Fibroblast of skin of left biceps (primary cell): ENCODE measurements around the gene KCNT1.

Source experiments
- DNase-seq, 2 experiments: peaks; one replicate each; pipeline ENCODE4 v3.0.0-alpha.2; 2013; ENCODE audit warnings: low read depth in 2 of 2

Gene KCNT1

DNA sequence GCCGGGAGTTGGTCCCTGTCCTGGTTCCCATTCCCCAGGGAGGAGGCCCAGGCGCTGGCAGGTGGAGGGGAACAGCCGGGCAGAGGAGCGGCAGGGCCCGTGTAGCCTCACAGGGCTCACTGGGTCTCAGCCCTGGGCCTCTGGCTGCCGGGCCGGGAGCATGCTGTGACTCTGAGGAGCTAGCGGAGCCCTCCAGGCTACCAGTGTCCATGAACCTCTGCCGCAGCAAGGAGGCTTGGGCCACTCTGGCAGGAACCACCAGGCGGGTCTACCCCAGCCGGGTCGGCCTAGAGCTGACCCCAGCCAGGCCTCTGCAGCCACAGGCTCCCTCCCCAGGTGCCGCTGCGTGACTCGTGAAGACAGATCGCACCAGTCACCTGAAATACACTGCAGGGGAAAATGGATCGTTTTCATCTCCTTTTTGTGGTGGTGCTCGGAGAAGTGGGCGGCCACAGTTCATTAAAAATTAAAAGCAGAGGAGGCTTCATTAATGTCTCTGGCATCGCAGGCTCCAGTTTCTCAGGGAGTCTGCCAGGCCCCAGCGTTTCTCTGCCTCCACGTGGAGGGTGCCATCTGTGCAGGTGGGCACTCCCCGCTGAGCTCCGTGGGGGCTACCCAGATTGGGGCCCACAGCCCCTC lies 43.8 kb downstream of the KCNT1 start:
- no peak for DNase-seq

DNA sequence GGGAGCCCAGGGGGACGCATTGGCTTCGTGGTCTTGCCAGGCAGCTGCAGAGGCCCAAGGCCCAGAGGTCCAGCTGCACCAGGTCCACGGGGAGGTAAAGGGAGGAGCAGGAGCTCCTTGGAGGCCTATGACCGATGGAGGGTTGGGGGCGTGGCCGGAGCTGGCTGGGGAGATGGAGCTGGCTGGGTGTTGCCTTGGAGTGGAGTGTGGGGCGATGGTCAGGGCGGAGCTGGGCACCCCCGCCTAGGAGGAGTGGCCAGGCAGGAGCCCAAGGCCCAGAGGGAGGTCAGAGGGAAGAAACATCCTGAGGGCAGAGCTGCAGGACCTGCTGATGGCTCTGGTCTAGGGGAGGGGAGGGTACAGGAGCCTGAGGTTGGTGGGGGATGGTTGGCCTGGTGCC lies 44.6 kb downstream of the KCNT1 start:
- no peak for DNase-seq

DNA sequence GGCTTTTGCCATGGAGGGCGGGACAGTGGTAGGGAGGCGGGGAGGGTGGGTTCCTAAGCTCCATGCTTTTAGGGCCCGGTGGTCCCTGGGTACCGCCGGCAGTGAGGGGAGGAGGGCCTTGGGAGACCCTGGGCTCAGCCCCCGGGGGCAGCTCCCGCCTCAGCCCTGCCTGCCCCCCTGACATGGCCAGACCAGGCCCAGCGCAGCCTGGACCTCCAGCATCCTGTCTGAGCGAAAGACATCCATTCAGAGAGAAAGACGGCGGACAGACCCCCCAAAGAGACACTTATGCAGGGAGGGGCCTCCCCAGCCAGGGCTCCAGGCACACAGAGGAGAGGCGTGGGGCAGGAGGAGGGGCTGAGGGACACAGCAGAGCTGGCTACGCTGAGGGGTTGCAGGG lies 45.3 kb downstream of the KCNT1 start:
- DNase-seq = no peak

DNA sequence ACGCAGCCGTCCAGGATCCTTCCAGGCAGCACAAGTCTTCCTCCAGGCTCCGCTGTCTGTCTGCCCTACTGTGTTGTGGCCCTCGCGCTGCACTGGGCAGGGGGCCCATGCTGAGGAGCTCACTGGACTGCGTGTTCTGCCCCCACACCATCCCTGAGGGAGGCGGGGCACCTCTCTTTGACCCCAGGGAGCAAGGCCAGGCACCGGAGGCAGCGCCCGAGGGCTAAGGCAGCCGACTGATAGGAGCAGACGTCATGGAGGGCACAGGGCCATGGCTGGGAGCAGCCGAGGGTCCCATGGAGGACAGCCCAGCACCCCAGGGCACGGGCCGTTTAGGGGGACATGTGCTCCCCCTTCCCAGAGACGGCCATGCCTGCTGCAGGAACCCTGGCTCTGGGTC lies 46.7 kb downstream of the KCNT1 start:
- DNase-seq = no peak

DNA sequence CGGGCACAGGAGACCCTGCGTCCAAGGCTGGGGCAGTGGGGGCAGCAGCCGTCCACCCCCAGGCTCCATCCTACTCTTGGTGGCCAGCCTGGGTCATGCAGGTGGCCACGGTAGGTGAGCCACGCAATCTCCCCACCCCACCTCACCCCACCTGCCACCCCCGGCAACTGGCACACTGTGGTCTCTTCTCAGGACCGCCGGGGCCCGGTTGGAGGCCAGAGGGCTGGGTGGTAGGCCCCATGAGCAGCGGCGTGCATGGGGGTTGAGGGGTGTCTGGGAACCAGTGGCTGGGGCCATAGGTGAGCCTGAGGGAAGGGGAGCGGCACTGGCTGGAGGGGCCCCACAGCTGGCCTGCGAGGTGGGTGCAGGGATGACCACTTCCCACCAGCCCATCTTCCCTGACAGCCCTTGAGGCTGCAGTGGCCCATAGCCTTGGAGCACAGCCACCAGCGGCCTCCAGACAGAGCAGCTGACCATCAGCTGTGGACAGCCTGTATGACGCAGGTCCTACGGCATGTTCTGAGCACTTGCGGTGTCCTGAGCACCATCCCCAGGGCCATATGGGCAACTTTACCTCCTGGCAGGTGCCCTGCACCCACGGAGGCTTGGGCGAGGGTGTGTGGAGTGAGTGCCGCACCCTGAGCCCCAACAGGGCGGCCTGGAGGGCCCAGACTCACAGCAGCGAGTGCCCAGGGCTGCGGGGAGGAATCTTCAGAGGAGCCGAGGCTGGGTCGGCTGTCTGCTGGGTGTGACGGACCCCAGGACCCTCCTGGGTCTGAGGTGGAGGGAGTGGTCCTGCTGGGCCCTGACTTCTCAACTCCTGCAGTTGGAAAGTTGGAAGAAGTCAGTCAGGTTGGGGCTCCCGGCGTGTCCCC lies 47.4 kb downstream of the KCNT1 start:
- no peak for DNase-seq

DNA sequence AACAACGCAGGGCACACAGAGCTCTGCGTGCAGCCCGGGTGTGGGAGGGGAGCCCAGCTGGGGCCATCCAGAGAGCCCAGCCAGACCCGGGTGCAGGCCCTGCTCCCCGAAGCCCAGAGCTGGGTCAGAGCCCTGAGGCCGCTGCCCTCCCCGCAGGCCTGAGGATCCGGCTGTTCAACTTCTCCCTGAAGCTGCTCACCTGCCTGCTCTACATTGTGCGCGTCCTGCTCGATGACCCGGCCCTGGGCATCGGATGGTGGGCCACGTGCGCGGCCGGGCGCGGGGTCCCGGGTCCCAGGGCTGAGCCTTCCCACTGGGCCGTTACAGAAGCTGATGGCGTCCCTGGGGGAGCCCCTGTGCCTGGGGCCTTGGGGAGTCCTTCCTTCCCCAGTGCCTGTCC lies 48.8 kb downstream of the KCNT1 start:
- no peak for DNase-seq

DNA sequence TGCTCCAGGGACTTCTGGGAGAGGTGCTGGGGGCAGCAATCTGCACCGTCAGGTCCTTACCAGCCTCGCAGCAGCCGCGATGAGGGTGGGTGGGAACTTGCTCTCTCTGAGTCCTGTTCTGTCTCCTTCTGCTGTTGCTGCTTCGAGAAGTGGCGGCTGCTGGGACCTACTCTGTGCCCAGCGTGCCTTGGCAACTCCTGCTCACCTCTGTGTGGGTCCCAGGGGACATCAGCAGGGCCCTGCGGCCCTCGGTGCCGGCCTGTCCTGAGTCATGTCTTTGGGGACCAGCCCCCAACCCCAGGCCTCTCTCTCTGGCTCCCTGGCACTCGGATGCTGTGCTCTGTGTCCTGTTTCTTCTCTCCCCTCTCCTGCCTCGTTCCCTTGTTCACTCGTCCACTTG lies 49.5 kb downstream of the KCNT1 start:
- no peak for DNase-seq

DNA sequence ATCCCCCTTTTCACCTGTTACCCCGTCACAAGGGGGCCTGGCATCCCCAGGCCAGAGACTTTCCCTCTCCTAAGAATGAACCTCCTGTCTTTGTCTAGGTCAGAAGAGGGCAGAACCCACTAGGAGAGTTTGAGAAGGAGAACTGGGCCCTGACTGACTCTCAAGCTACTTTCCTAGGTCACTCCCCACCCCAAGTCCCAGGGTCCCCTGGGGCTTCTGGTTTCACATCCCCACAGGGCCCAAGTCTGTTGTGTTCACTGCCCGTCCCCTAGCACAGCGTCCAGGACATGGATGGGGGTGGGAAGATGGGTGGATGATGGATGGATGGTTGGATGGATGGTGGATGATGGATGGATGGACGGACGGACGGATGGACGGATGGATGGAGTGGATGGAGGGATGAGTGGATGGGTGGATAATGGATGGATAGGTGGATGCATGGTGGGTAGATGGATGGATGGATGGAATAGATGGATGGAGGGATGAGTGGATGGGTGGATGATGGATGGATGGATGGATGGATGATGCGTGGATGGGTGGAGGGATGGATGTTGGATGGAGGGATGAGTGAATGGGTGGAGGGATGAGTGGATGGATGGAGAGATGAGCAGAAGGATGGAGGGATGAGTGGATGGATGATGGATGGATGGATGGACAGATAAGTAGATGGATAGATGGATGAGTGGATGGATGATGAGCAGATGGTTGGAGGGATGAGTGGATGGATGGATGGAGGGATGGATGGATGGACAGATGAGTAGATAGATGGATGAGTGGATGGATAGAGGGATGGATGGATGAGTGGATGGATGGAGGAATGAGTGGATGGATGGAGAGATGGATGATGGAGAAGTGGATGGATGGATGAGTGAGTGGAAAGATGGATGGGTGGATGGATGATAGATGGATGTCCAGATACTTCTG lies 50.6 kb downstream of the KCNT1 start:
- no peak for DNase-seq

DNA sequence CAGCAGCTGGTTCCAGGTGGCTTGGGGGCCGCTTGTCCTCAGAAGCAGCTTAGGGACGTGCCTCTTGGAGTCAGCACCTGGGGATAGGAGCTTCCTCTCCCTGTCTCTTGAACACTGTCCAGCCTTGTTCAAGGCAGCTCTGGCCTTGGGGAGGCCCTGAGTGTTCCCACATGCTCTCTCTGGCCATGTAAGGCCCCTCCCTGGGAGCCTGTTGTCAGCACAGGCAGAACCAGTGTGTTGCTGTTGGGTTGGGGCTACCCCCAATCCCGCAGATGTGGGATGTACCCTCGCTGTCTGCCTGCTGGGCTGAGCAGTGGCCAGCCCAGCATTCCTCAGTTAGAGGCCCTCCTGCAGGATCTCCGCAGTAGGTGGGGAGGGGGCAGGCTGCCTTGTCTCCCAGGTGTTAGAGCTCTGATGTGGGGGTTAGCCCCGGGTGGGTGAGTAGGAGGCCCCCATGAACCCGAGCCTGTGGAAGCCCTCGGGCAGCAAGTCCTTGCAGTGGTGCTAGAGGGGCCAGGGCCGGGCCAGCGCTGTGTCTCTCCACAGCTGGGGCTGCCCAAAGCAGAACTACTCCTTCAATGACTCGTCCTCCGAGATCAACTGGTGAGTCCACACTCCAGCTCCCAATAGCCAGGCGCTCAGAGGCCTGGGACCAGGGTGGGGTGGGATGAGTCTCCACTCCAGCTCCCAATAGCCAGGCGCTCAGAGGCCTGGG lies 51.6 kb downstream of the KCNT1 start:
- DNase-seq = no peak

DNA sequence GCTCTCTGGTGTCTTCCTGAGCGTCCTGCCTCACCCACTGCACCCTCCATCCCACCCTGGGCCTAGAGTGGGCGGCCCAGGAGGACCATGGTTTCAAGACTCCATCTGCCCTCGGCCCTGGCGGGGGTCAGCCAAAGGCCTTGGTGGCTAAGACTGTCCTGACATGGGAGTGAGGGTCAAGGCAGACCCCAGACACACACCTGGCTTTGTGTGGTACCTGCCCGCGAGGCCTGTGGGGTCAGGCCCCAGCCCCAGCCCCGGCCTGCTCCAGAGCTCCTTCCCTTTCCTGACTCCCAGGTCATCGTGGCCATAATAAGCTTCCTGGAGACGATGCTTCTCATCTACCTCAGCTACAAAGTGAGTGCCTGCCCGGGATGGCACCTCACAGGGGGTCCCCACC lies 54.6 kb downstream of the KCNT1 start:
- DNase-seq = no peak

DNA sequence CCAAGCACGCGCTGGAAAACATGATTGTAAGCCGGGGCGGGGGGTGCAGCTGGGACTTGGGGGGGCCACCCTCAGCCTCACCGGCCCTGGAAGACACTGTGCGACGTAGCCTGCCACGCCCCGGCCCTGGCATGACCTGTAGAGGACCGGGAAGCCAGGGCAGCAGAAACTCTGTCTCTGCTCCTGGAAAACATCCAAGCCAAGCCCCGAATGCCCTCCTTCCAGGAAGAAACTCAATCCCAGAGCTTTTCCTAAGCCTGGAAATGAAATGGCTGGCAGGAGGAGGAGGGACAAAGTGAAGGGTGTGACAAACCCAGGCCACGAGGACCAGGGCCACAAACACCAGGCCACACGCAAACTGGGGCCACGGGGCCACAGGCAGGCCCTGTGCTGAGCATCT lies 55.4 kb downstream of the KCNT1 start:
- no peak for DNase-seq

DNA sequence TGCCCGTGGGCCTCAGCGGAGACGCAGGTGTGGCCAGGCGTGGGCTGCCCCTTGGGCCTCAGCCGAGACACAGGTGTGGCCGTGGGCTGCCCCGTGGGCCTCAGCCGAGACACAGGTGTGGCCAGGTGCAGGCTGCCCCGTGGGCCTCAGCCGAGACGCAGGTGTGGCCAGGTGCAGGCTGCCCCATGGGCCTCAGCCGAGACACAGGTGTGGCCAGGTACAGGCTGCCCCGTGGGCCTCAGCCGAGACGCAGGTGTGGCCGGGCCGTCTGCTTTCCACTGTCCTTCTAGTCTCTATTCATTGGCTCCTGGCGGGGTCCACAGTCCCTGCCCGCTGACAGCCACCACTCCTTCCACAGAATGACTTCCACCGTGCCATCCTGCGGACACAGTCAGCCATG lies 56.1 kb downstream of the KCNT1 start:
- DNase-seq = no peak

DNA sequence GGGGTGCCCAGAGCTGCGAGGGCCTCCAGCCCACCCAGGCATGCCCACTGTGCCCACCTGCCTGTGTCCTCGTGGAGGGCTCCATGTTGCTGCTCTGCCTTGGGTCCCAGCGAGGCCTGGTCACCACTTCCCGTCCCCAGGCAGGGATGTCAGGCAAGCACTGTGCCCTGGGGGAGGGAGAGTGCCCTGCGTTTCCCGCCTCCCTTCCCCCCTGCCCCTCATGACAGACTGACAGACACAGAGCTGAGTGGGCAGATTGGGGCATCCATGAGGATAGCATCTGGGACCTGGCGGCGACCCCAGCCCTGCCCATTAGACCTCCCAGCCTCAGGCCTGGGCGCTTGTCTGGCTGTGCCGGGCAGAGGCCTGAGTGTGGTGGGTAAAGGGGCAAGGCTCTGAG lies 56.9 kb downstream of the KCNT1 start:
- no peak for DNase-seq

DNA sequence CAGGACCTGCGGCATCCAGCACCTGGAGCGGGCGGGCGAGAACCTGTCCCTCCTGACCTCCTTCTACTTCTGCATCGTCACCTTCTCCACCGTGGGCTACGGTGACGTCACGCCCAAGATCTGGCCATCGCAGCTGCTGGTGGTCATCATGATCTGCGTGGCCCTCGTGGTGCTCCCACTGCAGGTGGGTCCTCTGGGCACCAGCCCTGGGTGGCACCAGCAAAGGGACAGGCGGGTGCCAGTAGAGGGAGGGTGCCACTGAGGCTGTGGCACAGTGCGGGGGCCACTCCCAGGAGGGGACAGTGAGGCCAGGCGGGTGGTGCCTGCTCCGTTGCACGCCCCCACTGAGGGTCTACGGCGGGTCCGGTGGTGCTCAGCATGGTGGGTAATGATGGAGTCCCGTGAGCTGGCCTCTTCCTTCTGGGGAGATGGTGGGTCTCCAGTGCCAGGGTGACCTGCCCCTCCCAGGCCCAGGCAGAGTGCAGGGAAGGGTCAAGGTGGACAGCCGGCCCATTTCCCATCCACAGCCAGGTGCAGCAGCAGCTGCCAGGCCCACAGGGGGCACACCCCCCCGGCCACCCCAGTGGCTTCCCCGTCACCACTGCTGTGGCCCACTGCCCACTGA lies 57.8 kb downstream of the KCNT1 start:
- no peak for DNase-seq

DNA sequence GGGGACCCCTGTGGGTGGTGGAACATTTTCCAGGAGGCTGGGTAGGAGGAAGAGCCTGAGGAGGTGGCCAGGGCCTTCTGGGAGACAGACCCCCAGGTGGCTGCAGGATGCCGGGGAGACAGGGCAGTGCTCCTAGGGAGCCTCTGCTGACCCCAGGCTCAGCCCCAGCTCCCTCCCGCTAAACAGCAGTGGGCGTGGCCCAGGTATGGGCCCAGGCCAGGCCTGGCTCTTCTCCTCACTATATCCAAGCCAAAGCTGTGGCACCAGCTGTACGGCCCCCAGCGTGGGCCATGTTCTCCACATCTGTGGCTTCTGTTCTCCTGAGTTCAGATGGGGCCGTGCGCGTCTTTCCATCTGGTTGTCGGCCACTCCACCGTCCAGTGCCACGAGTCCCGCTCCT lies 58.5 kb downstream of the KCNT1 start:
- DNase-seq = no peak

DNA sequence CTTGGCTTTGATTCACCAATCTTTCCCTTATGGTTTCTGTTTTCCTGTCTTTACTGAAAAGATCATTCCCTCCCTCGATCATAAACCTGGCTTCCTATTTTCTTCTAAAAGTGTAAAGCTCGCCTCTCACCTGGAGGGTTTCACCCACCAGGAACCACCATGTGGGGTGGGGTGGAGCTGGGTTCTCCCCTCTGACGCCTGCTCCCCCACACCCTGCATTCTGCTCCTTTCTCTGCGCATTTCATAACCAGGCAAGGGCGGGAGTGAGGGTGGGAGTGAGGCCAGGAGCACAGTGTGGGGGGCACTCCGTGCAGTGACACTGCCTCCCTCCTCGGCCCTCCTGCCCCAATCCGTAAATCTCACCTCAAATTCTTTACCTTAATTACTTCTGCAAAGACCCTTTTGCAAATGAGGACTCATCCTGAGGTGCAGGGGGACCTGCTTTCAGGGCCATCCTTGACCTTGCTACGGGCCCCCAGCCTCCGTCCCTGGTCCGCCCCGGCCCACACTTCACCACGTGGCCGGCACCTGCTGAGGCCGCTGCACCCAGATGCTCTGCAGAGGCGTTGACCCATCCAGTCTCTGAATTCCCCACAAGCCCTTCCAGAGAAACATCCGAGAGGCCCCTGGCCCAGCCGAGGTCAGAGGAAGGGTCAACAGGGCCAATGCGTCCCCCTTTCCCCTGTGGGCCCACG lies 59.3 kb downstream of the KCNT1 start:
- DNase-seq = no peak

DNA sequence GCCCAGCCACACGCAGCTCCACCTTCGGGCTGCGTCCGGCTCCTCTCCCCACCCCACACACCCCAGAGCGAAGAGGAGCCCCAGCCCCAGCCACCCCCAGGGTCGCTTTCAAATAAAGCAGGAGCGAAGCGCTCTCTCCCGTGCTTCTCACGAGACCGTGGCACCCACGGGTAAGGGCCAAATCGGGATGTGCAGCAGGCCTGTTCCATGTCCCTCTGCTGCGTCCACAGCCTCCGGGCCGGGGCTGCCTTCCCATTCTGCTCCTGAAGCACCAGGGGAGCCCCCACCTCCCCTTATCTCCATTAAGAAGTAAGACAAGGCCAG lies 59.8 kb downstream of the KCNT1 start:
- DNase-seq = no peak

DNA sequence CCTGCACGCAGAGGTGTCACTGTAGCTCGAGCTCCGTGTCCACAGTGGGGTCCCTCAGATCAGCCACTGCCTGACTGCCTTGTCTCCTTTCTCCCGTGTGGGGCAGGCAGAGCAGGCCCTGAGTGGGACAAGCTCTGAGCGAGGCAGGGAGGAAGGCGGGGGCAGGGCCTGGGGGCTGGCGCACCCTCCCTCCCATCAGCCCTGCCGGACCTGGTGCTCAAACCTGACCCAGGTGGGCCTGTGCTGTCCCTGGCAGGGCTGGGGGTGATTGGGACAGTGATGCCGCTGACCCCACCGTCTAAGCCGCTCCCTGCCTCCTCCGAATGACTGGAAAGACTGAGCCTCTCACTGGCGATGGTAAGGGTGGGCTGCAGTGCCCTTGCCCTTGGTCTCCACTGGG lies 60.9 kb downstream of the KCNT1 start:
- no peak for DNase-seq

DNA sequence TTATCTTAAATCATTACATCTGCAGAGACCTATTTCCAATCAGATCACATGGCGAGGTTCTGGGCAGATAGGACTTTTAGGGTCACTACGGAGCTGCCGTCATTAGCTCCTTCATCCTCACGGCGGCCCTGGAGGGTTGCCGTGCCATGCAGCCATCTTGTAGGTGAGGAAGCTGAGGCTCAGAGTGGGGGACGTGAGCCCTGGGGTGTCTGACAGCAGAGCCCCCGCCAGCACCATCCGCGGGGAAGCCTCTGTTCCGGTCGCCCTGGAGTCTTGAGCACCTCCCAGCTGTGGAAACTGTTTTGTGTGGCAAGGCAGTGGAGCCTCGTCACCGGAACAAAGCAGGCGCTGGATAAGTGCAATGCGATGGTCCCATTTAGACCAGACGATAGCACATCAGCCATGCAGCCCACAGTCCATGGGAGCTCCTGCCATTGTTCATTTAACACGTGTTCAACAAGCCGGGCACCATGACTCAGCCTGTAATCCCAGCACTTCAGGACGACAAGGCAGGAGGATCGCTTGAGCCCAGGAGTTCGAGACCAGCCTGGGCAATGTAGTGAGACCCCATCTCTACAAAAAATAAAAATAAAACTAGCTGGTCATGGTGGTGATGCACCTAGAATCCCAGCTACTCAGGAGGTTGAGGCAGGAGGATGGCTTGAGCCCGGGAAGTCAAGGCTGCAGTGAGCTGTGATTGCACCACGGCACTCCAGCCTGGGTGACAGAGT lies 61.9 kb downstream of the KCNT1 start:
- no peak for DNase-seq

DNA sequence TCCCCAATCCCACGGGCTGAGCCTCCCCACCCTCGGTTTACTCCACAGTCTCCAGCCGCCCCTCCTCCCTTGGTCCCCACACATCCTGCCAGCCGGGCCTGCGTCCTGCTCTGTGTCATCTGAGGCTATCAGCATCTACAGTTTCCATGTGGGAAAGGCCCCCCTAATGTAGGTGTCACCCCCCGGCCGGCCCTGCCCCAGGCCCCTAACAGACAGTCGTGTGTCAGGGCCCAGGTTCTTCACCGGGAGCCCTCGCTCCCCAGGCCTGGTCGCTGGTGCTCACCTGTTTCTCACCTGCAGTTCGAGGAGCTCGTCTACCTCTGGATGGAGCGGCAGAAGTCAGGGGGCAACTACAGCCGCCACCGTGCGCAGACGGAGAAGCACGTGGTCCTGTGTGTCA lies 62.7 kb downstream of the KCNT1 start:
- DNase-seq = no peak
